GM12878 (cell line): ENCODE measurements around the gene CDK11B. TPM values are rescaled to one million over a fixed set of nuclear protein-coding genes. Genes with fewer than 3 reads are reported as not detected.

ENCODE experiments used
- ATAC-seq: fragments of 200-7000 bp; cut with Tn5 transposase; 3 replicates; pipeline ENCODE4 v1.9.1; 2020; ENCODE audit warnings: mild to moderate bottlenecking, moderate library complexity
- BruUV-seq: library from RNA; stranded (reverse); fragments of 400-500 nt; replicated peaks from 2 replicates; lab custom pipeline; 2021; lab: Mats Ljungman, UMichigan
- CTCF ChIA-PET: fragments of 300-600 bp; sonication (Branson Sonifier 250); formaldehyde crosslinking; extraction: SDS; loops from one replicate; lab custom pipeline; 2021; ENCODE audit warnings: inconsistent platforms; lab: Yijun Ruan, JAX
- POLR2A ChIA-PET: fragments of 350-600 bp; formaldehyde crosslinking; extraction: SDS; loops from one replicate; lab custom pipeline; 2021; ENCODE audit warnings: inconsistent platforms; lab: Charles Lee
- RAD21 ChIA-PET: fragments of 300-600 bp; sonication (Branson Sonifier 250); formaldehyde crosslinking; loops from one replicate; lab custom pipeline; 2023; ENCODE audit warnings: antibody characterized with exemption; ENCODE audit not compliant: unreplicated experiment; lab: Charles Lee
- SMC1A ChIA-PET: fragments of 300-600 bp; sonication (Branson Sonifier 250); formaldehyde crosslinking; loops from one replicate; lab custom pipeline; 2023; ENCODE audit not compliant: unreplicated experiment, uncharacterized antibody; lab: Charles Lee
- DNase-seq: peaks from one replicate; pipeline ENCODE4 v3.0.0-alpha.2; 2011; ENCODE audit warnings: low read depth, low spot score
- FAIRE-seq: peaks from 3 replicates; lab custom pipeline; 2011; peaks lifted over from hg19 to GRCh38; lab: Jason Lieb, UNC
- H2AFZ ChIP-seq: 2 replicates; pipeline ENCODE4 v1.6.0; 2011; ENCODE audit warnings: low read depth, low read length, control low read depth; ENCODE audit not compliant: control insufficient read depth
- H3K27ac ChIP-seq: 2 replicates; pipeline ENCODE4 v1.5.1; 2011; ENCODE audit warnings: control low read depth; ENCODE audit not compliant: control insufficient read depth, insufficient read depth
- H3K27me3 ChIP-seq, 2 experiments: replicated peaks in 1 of 2; 2 replicates each; pipeline versions ENCODE4 v1.6.0 to v1.6.1; 2011; ENCODE audit warnings: low read length in 1 of 2; ENCODE audit not compliant: control insufficient read depth in 2 of 2, insufficient read depth in 2 of 2
- H3K36me3 ChIP-seq, 2 experiments: 2 replicates each; pipeline ENCODE4 v1.5.1; 2011; ENCODE audit warnings: low read length in 1 of 2; ENCODE audit not compliant: control insufficient read depth in 2 of 2, insufficient read depth in 2 of 2
- H3K4me1 ChIP-seq: 2 replicates; pipeline ENCODE4 v1.6.1; 2011; ENCODE audit warnings: mild to moderate bottlenecking, low read length, moderate library complexity, mixed read lengths; ENCODE audit not compliant: control insufficient read depth, insufficient read depth
- H3K4me2 ChIP-seq: 2 replicates; pipeline ENCODE4 v1.6.0; 2011; ENCODE audit warnings: control low read depth; ENCODE audit not compliant: control insufficient read depth, insufficient read depth
- H3K4me3 ChIP-seq: fragments of 200-600 bp; sonication (generic); 2 replicates; pipeline ENCODE4 v1.5.1; 2016
- H3K79me2 ChIP-seq: 2 replicates; pipeline ENCODE4 v1.6.0; 2011; ENCODE audit warnings: low read length; ENCODE audit not compliant: control insufficient read depth, insufficient read depth
- H3K9ac ChIP-seq: 2 replicates; pipeline ENCODE4 v1.8.0; 2011; ENCODE audit warnings: low read length, control low read depth, mixed read lengths; ENCODE audit not compliant: control insufficient read depth, insufficient read depth
- H3K9me3 ChIP-seq: replicated peaks from 3 replicates; pipeline ENCODE4 v1.5.1; 2011; ENCODE audit warnings: mild to moderate bottlenecking, low read length; ENCODE audit not compliant: control insufficient read depth, insufficient read depth
- H4K20me1 ChIP-seq: 2 replicates; pipeline ENCODE4 v1.6.0; 2011; ENCODE audit not compliant: control insufficient read depth, insufficient read depth
- ETV6 ChIP-seq, 2 experiments: fragments of 450-650 bp in 1 of 2; IDR thresholded peaks in 1 of 2; conservative IDR thresholded peaks in 1 of 2; 2 replicates each; pipeline ENCODE4 v1.6.1; 2014; ENCODE audit warnings: antibody characterized with exemption in 1 of 2, borderline replicate concordance in 1 of 2, low read depth in 1 of 2, mild to moderate bottlenecking in 1 of 2, moderate library complexity in 1 of 2
- HDAC2 ChIP-seq: fragments of 200-600 bp; sonication (generic); IDR thresholded peaks from 2 replicates; pipeline ENCODE4 v1.6.1; 2017
- HDAC6 ChIP-seq: fragments of 200-600 bp; sonication (generic); IDR thresholded peaks from one replicate; pipeline ENCODE4 v1.8.0; 2017; ENCODE audit warnings: antibody characterized with exemption; ENCODE audit not compliant: unreplicated experiment
- MAX ChIP-seq: IDR thresholded peaks from 2 replicates; pipeline ENCODE4 v1.6.1; 2012; ENCODE audit warnings: low read depth, low read length, improper control_type of control experiment
- YY1 ChIP-seq: IDR thresholded peaks from 2 replicates; pipeline ENCODE4 v1.6.1; 2011; ENCODE audit warnings: low read depth, mild to moderate bottlenecking, low read length
- WGBS: methylation state at CpG from one replicate; pipeline ENCODE4 v1.1.6; 2016; ENCODE audit warnings: low lambda C conversion rate; ENCODE audit not compliant: insufficient replicate concordance, insufficient coverage; ENCODE audit errors: missing lambda C conversion rate; 5-methylcytosine and 5-hydroxymethylcytosine counted together
- in situ Hi-C: fragments of 300-500 bp; cut with MboI; formaldehyde crosslinking; loops from 9 replicates; pipeline ENCODE4 v1.14.3; 2018; ENCODE audit warnings: mixed read lengths
- intact Hi-C: fragments of 100-400 bp; cut with micrococcal nuclease; formaldehyde crosslinking; loops from one replicate; pipeline ENCODE4 v1.14.2; 2022; ENCODE audit not compliant: unreplicated experiment
- polyA plus RNA-seq, 11 experiments: library from polyadenylated mRNA; depleted of rRNA in 4 of 11; unstranded in 6 of 11; stranded (reverse) in 5 of 11; fragments of >200 nt; fragmentation: Nextera tagmentation in 4 of 11; fragmentation: Illumina TruSeq in 1 of 11; extraction: Ambion mirVana in 4 of 11; extraction: Trizol in 1 of 11; gene quantifications; 1 replicate in 1 of 11; 2 replicates in 10 of 11; pipeline versions ENCODE4 v1.2.1 to v1.2.3, GENCODE V29; 2011 to 2016; ENCODE audit warnings: inconsistent platforms in 2 of 11, missing spikeins in 2 of 11, low read depth in 1 of 11
- total RNA-seq, 4 experiments: library from RNA; depleted of rRNA in 3 of 4; stranded (reverse); fragments of >200 nt in 3 of 4; fragmentation: Illumina TruSeq in 1 of 4; extraction: Trizol in 1 of 4; gene quantifications; 2 replicates each; pipeline versions ENCODE4 v1.2.1 to v1.2.3, GENCODE V29; 2013 to 2021

CDK11B gene
- total and polyA plus RNA-seq, 10 of the 15 experiments (the other 5 are each of a cell fraction or from before 2014, with no cell fraction given), result 3.2 to 30.9 (median 18.0) TPM

DNA sequence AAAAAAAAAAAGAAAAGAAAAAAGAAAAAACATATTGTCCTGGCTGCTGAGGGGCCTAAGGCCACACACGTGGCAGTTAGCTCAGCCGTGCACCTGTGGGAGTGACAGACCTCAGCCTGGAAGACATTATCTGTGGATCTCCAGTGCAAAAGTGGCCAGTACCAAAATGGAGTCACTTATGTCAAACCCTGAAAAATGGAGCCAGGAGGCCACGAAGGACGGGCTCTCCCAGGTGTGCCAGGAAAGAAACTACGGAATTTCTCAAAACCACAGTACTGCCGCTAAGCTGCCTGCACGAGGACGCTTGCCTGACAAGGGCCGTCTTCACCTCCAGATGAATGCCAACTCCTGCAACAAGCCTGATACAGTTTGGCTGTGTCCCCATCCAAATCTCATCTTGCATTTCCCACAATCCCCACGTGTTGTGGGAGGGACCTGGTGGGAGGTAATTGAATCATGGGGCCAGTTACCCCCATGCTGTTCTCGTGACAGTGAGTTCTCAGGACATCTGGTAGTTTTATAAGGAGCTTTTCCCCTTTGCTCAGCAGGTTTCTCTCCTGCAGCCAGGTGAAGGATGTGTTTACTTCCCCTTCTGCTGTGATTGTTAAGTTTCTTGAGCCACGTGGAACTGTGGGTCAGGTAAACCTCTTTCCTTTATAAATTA lies 48.9 kb downstream of the CDK11B start (continued):
- no peak for TF ChIP-seq ETV6 (conservative IDR thresholded peaks at IDR 0.05 in 1 of 2, IDR thresholded peaks at IDR 0.05 in 1 of 2; ENCODE audit: borderline replicate concordance in 1 of 2, low read depth in 1 of 2)

DNA sequence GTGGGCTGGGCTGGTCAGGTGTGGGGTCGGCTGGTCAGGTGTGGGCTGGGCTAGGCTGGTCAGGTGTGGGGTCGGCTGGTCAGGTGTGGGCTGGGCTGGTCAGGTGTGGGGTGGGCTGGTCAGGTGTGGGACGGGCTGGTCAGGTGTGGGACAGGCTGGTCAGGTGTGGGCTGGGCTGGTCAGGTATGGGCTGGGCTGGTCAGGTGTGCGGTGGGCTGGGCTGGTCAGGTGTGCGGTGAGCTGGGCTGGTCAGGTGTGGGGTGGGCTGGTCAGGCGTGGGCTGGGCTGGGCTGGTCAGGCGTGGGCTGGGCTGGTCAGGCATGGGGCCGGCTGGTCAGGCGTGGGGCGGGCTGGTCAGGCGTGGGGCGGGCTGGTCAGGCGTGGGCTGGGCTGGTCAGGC lies 52.6 kb downstream of the CDK11B start:
- DNase-seq, result no peak
- Histone ChIP-seq H3K27me3 (no peaks in the 10 kb centered on the region), H3K4me3 (no peak overlapping the region), H3K4me1 (peaks cover 29% of the 10 kb centered on the region), H3K4me2 (no peak overlapping the region), H3K79me2 (no peaks in the 10 kb centered on the region), H3K9me3 (no peaks in the 10 kb centered on the region), H3K27ac (no peak overlapping the region), H3K36me3 (no peaks in the 10 kb centered on the region), H2AFZ (no peak overlapping the region), H4K20me1 (no peaks in the 10 kb centered on the region), H3K9ac (no peak overlapping the region)
- no TSS peak for BruUV-seq
- WGBS, result 74% methylated on average over 5 of the region's 13 CpGs
- no peak for TF ChIP-seq YY1
- no peak for TF ChIP-seq MAX
- no peak for TF ChIP-seq HDAC2
- no peak for TF ChIP-seq HDAC6
- no peak for TF ChIP-seq ETV6 (conservative IDR thresholded peaks at IDR 0.05 in 1 of 2, IDR thresholded peaks at IDR 0.05 in 1 of 2; ENCODE audit: borderline replicate concordance in 1 of 2, low read depth in 1 of 2)
- in situ Hi-C loops, result no loop called here
- intact Hi-C loops, result no loop called here
- SMC1A ChIA-PET, result no interaction called here
- no peak for FAIRE-seq
- CTCF ChIA-PET, result no interaction called here
- RAD21 ChIA-PET, result no interaction called here
- POLR2A ChIA-PET, result no interaction called here
- ATAC-seq, result no peak
